OCI-M2 (cell line): Measurements from ENCODE around the gene TNKS1BP1.
"Not testable (repeated sequence)": the region's sequence is repeated elsewhere in the genome, so short reads cannot be mapped to it uniquely, and the experiment has no call there.

Experiments used
- DNase-seq: peaks from one replicate; lab custom pipeline; 2025; ENCODE audit not compliant: unreplicated experiment; lab: John Stamatoyannopoulos, UW

TNKS1BP1 gene

GRCh38 chr11:57288771-57289579 lies 35.8 kb downstream of the TNKS1BP1 start:
- DNase-seq, result no peak

GRCh38 chr11:57287884-57288283 lies 36.9 kb downstream of the TNKS1BP1 start:
- DNase-seq, result no peak

- DNase-seq, result no peak
Measured at GRCh38 chr11:57283231-57283990, 41.3 kb downstream of the TNKS1BP1 start.

- not testable (repeated sequence) for DNase-seq
Measured at GRCh38 chr11:57281546-57281945, 43.2 kb downstream of the TNKS1BP1 start.

- no peak for DNase-seq
Measured at GRCh38 chr11:57279116-57279515, 45.6 kb downstream of the TNKS1BP1 start.

- no peak for DNase-seq
Measured at GRCh38 chr11:57278721-57279095, 46.0 kb downstream of the TNKS1BP1 start.

GRCh38 chr11:57277845-57278720 lies 46.7 kb downstream of the TNKS1BP1 start:
- DNase-seq, result no peak

- DNase-seq, result no peak
Measured at GRCh38 chr11:57276971-57277675, 47.6 kb downstream of the TNKS1BP1 start.

GRCh38 chr11:57276169-57276970 lies 48.4 kb downstream of the TNKS1BP1 start:
- DNase-seq, result no peak

- no peak for DNase-seq
Measured at GRCh38 chr11:57275582-57275981, 49.2 kb downstream of the TNKS1BP1 start.

GRCh38 chr11:57274904-57275498 lies 49.8 kb downstream of the TNKS1BP1 start:
- DNase-seq, result no peak

- DNase-seq, result no peak
Measured at GRCh38 chr11:57273448-57274058, 51.2 kb downstream of the TNKS1BP1 start.

- DNase-seq, result no peak
Measured at GRCh38 chr11:57269571-57270021, 55.2 kb downstream of the TNKS1BP1 start.

GRCh38 chr11:57266157-57266556 lies 58.6 kb downstream of the TNKS1BP1 start:
- no peak for DNase-seq

- no peak for DNase-seq
Measured at GRCh38 chr11:57263351-57263750, 61.4 kb downstream of the TNKS1BP1 start.

GRCh38 chr11:57262157-57262556 lies 62.6 kb downstream of the TNKS1BP1 start:
- no peak for DNase-seq

- DNase-seq, result no peak
Measured at GRCh38 chr11:57260937-57261783, 63.6 kb downstream of the TNKS1BP1 start.

GRCh38 chr11:57256119-57256518 lies 68.6 kb downstream of the TNKS1BP1 start:
- no peak for DNase-seq
